Left forelimb (tissue), 1 donor: ENCODE results near the gene FLT1.

Experiments used
- DNase-seq: peaks from one replicate; pipeline ENCODE4 v3.0.0-alpha.2; 2018; ENCODE audit warnings: low spot score

The FLT1 gene

GRCh38 chr13:28340272-28340793 is 154.6 kb downstream of the FLT1 start:
- no peak for DNase-seq

- no peak for DNase-seq
Observed at GRCh38 chr13:28339419-28339818, 155.5 kb downstream of the FLT1 start.

- no peak for DNase-seq
Observed at GRCh38 chr13:28338742-28339141, 156.2 kb downstream of the FLT1 start.

GRCh38 chr13:28338006-28338574 is 156.8 kb downstream of the FLT1 start:
- DNase-seq = no peak

- no peak for DNase-seq
Observed at GRCh38 chr13:28337166-28338005, 157.5 kb downstream of the FLT1 start.

- DNase-seq = no peak
Observed at GRCh38 chr13:28336193-28336657, 158.7 kb downstream of the FLT1 start.

- DNase-seq = no peak
Observed at GRCh38 chr13:28333204-28333881, 161.6 kb downstream of the FLT1 start.

GRCh38 chr13:28329395-28330158 is 165.4 kb downstream of the FLT1 start:
- no peak for DNase-seq

- no peak for DNase-seq
Observed at GRCh38 chr13:28328271-28328607, 166.7 kb downstream of the FLT1 start.

- DNase-seq = no peak
Observed at GRCh38 chr13:28327373-28328270, 167.3 kb downstream of the FLT1 start.

- no peak for DNase-seq
Observed at GRCh38 chr13:28326056-28326455, 168.9 kb downstream of the FLT1 start.

GRCh38 chr13:28325022-28325421 is 169.9 kb downstream of the FLT1 start:
- DNase-seq = no peak

GRCh38 chr13:28324181-28324789 is 170.6 kb downstream of the FLT1 start:
- DNase-seq = no peak

- DNase-seq = no peak
Observed at GRCh38 chr13:28322256-28322905, 172.5 kb downstream of the FLT1 start.

GRCh38 chr13:28321756-28322155 is 173.2 kb downstream of the FLT1 start:
- peak; percentile 34 for DNase-seq

- DNase-seq = peak; percentile 9
Observed at GRCh38 chr13:28320884-28321574, 173.9 kb downstream of the FLT1 start.

GRCh38 chr13:28320209-28320608 is 174.7 kb downstream of the FLT1 start:
- peak; percentile 15 for DNase-seq

- no peak for DNase-seq
Observed at GRCh38 chr13:28319528-28319927, 175.4 kb downstream of the FLT1 start.

GRCh38 chr13:28318496-28318895 is 176.4 kb downstream of the FLT1 start:
- peak; percentile 71 for DNase-seq
